ENCODE measurements around the gene RELCH. TPM values are rescaled to one million over a fixed set of nuclear protein-coding genes. Genes with fewer than 3 reads are reported as not detected.

RELCH gene
- total and polyA plus RNA-seq, 2 of the 13 experiments (the other 11 are each of a cell fraction or from before 2014, with no cell fraction given): 5.6 to 31.7 TPM

- TF ChIP-seq PITX1 (CRISPR knock-in tag; IDR thresholded peaks at IDR 0.05): peak; percentile 10; the same call in 1 of the 2 replicates
- TF ChIP-seq PHF8 (CRISPR knock-in tag; IDR thresholded peaks at IDR 0.05): peak; percentile 84
- no peak for TF ChIP-seq KLF12 (CRISPR knock-in tag; IDR thresholded peaks at IDR 0.05; ENCODE audit: borderline replicate concordance)
- no peak for TF ChIP-seq ZNF850 (CRISPR knock-in tag; conservative IDR thresholded peaks at IDR 0.05)
- TF ChIP-seq ZSCAN21 (CRISPR knock-in tag; IDR thresholded peaks at IDR 0.05; ENCODE audit: borderline replicate concordance): peak; percentile 71; the same call in 1 of the 2 replicates
- TF ChIP-seq ZNF367 (CRISPR knock-in tag; IDR thresholded peaks at IDR 0.05; ENCODE audit: borderline replicate concordance): no peak
- 0 out of 2 replicates have a peak, but pooled peaks have one; percentile 10 for TF ChIP-seq ZMYM3 (CRISPR knock-in tag; IDR thresholded peaks at IDR 0.05)
- no peak for TF ChIP-seq FOXM1 (CRISPR knock-in tag; IDR thresholded peaks at IDR 0.05)
- TF ChIP-seq NONO (IDR thresholded peaks at IDR 0.05): no peak
- peak; percentile 17; the same call in 1 of the 2 replicates for TF ChIP-seq NONO (CRISPR knock-in tag; conservative IDR thresholded peaks at IDR 0.05)
- TF ChIP-seq U2AF2 (IDR thresholded peaks at IDR 0.05; ENCODE audit: low read depth, low read length): no peak
- TF ChIP-seq SNAI1 (CRISPR knock-in tag; IDR thresholded peaks at IDR 0.05; ENCODE audit: borderline replicate concordance): no peak
- TF ChIP-seq ZHX2 (IDR thresholded peaks at IDR 0.05; ENCODE audit: low read depth): 0 out of 2 replicates have a peak, but pooled peaks have one; percentile 37
- TF ChIP-seq ZHX2 (CRISPR knock-in tag; IDR thresholded peaks at IDR 0.05; ENCODE audit: borderline replicate concordance): no peak
- TF ChIP-seq ZNF34 (CRISPR knock-in tag; IDR thresholded peaks at IDR 0.05; ENCODE audit: borderline replicate concordance): peak; percentile 80; the same call in 1 of the 2 replicates
- no peak for TF ChIP-seq ZNF12 (CRISPR knock-in tag; IDR thresholded peaks at IDR 0.05)
- TF ChIP-seq ZNF788 (CRISPR knock-in tag; IDR thresholded peaks at IDR 0.05; ENCODE audit: borderline replicate concordance): no peak
- TF ChIP-seq MAZ (IDR thresholded peaks at IDR 0.05; ENCODE audit: borderline replicate concordance, low read depth, low read length): peak; percentile 53; the same call in 1 of the 2 replicates
- peak; percentile 10; the same call in 1 of the 2 replicates for TF ChIP-seq MAZ (CRISPR knock-in tag; IDR thresholded peaks at IDR 0.05; ENCODE audit: low read depth)
- peak; percentile 4; the same call in 1 of the 2 replicates for TF ChIP-seq GATAD2A (CRISPR knock-in tag; IDR thresholded peaks at IDR 0.05)
- no peak for TF ChIP-seq ATF2 (CRISPR knock-in tag; IDR thresholded peaks at IDR 0.05)
- TF ChIP-seq ZBTB42 (CRISPR knock-in tag; IDR thresholded peaks at IDR 0.05): no peak
- TF ChIP-seq ZNF343 (CRISPR knock-in tag; IDR thresholded peaks at IDR 0.05): peak; percentile 73; the same call in 1 of the 2 replicates
- peak; percentile 66; the same call in 1 of the 2 replicates for TF ChIP-seq ZBTB7B (CRISPR knock-in tag; IDR thresholded peaks at IDR 0.05)
- TF ChIP-seq RFXAP (CRISPR knock-in tag; IDR thresholded peaks at IDR 0.05; ENCODE audit: borderline replicate concordance): no peak; the same call in 1 of the 2 replicates
Observed at GRCh38 chr18:62186774-62187542, at the start of gene RELCH, which contains the start of gene PIGN (continued).
